K562 (cell line): ENCODE measurements around the gene MANBA. TPM values are rescaled to one million over a fixed set of nuclear protein-coding genes. Genes with fewer than 3 reads are reported as not detected.

ENCODE experiments used
- CTBP1 ChIP-seq: fragments of 450-650 bp; IDR thresholded peaks from 2 replicates; pipeline ENCODE4 v1.6.1; 2016; ENCODE audit warnings: borderline replicate concordance
- DPF2 ChIP-seq: fragments of 450-650 bp; IDR thresholded peaks from 2 replicates; pipeline ENCODE4 v1.6.1; 2016
- EP300 ChIP-seq: IDR thresholded peaks from 2 replicates; pipeline ENCODE4 v1.6.1; 2012; ENCODE audit warnings: low read length, improper control_type of control experiment
- FOSL1 ChIP-seq: fragments of 200-800 bp; sonication (Bioruptor generic); conservative IDR thresholded peaks from 2 replicates; pipeline ENCODE4 v1.6.1; 2016; ENCODE audit warnings: missing genetic modification characterization, missing compliant biosample characterization
- JUN ChIP-seq, 2 experiments: sonication (generic) in 1 of 2; formaldehyde crosslinking in 1 of 2; IDR thresholded peaks; 2 replicates each; pipeline versions ENCODE4 v1.6.1 to v1.8.0; 2012 to 2022; ENCODE audit warnings: borderline replicate concordance in 2 of 2, mild to moderate bottlenecking in 2 of 2, improper control_type of control experiment in 1 of 2, low read depth in 1 of 2, low read length in 1 of 2, missing genetic modification reagents in 1 of 2
- KDM1A ChIP-seq, 2 experiments: fragments of 450-650 bp; IDR thresholded peaks; 2 replicates each; pipeline ENCODE4 v1.6.1; 2016; ENCODE audit warnings: mild to moderate bottlenecking in 2 of 2
- KLF16 ChIP-seq: IDR thresholded peaks from 2 replicates; pipeline ENCODE4 v1.6.1; 2016; ENCODE audit warnings: antibody characterized with exemption
- MAX ChIP-seq: sonication (generic); formaldehyde crosslinking; IDR thresholded peaks from 2 replicates; pipeline ENCODE4 v1.9.0; 2022; ENCODE audit warnings: mild to moderate bottlenecking, missing genetic modification reagents
- NFIC ChIP-seq: fragments of 450-650 bp; IDR thresholded peaks from 2 replicates; pipeline ENCODE4 v1.6.1; 2017; ENCODE audit warnings: mild to moderate bottlenecking, inconsistent platforms
- POLR2AphosphoS5 ChIP-seq: IDR thresholded peaks from 2 replicates; pipeline ENCODE4 v1.6.1; 2011; ENCODE audit warnings: mild to moderate bottlenecking, low read depth, low read length, moderate library complexity; ENCODE audit not compliant: control insufficient read depth, insufficient read depth
- PRPF4 ChIP-seq: fragments of 200-400 bp; formaldehyde crosslinking; IDR thresholded peaks from one replicate; pipeline ENCODE4 v1.6.1; 2017; ENCODE audit warnings: low read length, low read depth, mild to moderate bottlenecking; ENCODE audit not compliant: insufficient read depth, poor library complexity, severe bottlenecking
- RBM22 ChIP-seq: fragments of 200-400 bp; formaldehyde crosslinking; IDR thresholded peaks from 2 replicates; pipeline ENCODE4 v1.6.1; 2018; ENCODE audit warnings: low read length, low read depth; ENCODE audit not compliant: poor library complexity, severe bottlenecking
- RHOXF2B ChIP-seq: fragments of 250-450 bp; sonication (Bioruptor Pico); conservative IDR thresholded peaks from 2 replicates; pipeline ENCODE4 v1.5.1; 2021
- SAFB ChIP-seq: fragments of 200-400 bp; formaldehyde crosslinking; IDR thresholded peaks from 2 replicates; pipeline ENCODE4 v1.6.1; 2017; ENCODE audit warnings: low read depth, low read length, borderline replicate concordance
- SMARCA4 ChIP-seq: fragments of 450-650 bp; IDR thresholded peaks from 2 replicates; pipeline ENCODE4 v1.6.1; 2016
- TEAD4 ChIP-seq, 2 experiments: sonication (generic) in 1 of 2; formaldehyde crosslinking in 1 of 2; IDR thresholded peaks; 2 replicates each; pipeline versions ENCODE4 v1.6.1 to v1.8.0; 2012 to 2022; ENCODE audit warnings: borderline replicate concordance in 1 of 2, inconsistent platforms in 1 of 2, low read length in 1 of 2, mild to moderate bottlenecking in 1 of 2, missing genetic modification reagents in 1 of 2
- TRIM28 ChIP-seq: fragments of 450-650 bp; IDR thresholded peaks from 2 replicates; pipeline ENCODE4 v1.6.1; 2017
- USF1 ChIP-seq: sonication (generic); formaldehyde crosslinking; IDR thresholded peaks from 2 replicates; pipeline ENCODE4 v1.9.0; 2022; ENCODE audit warnings: mild to moderate bottlenecking, missing genetic modification reagents
- ZNF134 ChIP-seq: fragments of 250-450 bp; sonication (Bioruptor Pico); conservative IDR thresholded peaks from 2 replicates; pipeline ENCODE4 v1.4.0; 2020
- ZNF316 ChIP-seq: fragments of 450-650 bp; IDR thresholded peaks from 2 replicates; pipeline ENCODE4 v1.6.1; 2016
- ZNF766 ChIP-seq: fragments of 200-800 bp; sonication (Bioruptor generic); conservative IDR thresholded peaks from 2 replicates; pipeline ENCODE4 v1.6.1; 2016; ENCODE audit warnings: missing genetic modification characterization, missing compliant biosample characterization
- polyA plus RNA-seq, 8 experiments: library from polyadenylated mRNA; depleted of rRNA in 4 of 8; stranded (reverse) in 5 of 8; unstranded in 3 of 8; fragments of >200 nt; fragmentation: Nextera tagmentation in 2 of 8; fragmentation: Illumina TruSeq in 1 of 8; extraction: Ambion mirVana in 2 of 8; extraction: Trizol in 1 of 8; gene quantifications; 2 replicates each; pipeline versions ENCODE4 v1.2.1 to v1.2.3, GENCODE V29; 2011 to 2014; ENCODE audit warnings: inconsistent platforms in 1 of 8, missing spikeins in 1 of 8
- total RNA-seq, 7 experiments: library from RNA; depleted of rRNA in 6 of 7; stranded (reverse); fragments of >200 nt in 6 of 7; fragmentation: Illumina TruSeq in 2 of 7; extraction: Trizol in 2 of 7; gene quantifications; 2 replicates each; pipeline versions ENCODE4 v1.2.1 to v1.2.3, GENCODE V29; 2011 to 2021; ENCODE audit warnings: low replicate concordance in 1 of 7
- TF ChIP-seq, protein P1 (sequence below): fragments of 250-450 bp; sonication (Bioruptor Pico); IDR thresholded peaks from 2 replicates; pipeline ENCODE4 v1.4.0; 2020

MANBA gene
- total and polyA plus RNA-seq, 9 of the 15 experiments (the other 6 are each of a cell fraction or from before 2014, with no cell fraction given): 1.8 to 12.9 (median 7.7) TPM

GRCh38 chr4:102684610-102685052, 76.1 kb downstream of the MANBA start (continued):
- TF ChIP-seq RBM22: no peak
- peak; percentile 52 for TF ChIP-seq NFIC
- no peak for TF ChIP-seq RHOXF2B (CRISPR knock-in tag)
- peak; percentile 49 to 77; a peak in 2 of 4 replicates for TF ChIP-seq KDM1A (IDR thresholded peaks at IDR 0.05)
- TF ChIP-seq TRIM28: no peak
- peak; percentile 64 for TF ChIP-seq TEAD4 (IDR thresholded peaks at IDR 0.05; ENCODE audit: low read length)
- TF ChIP-seq TEAD4 (CRISPR knock-in tag; IDR thresholded peaks at IDR 0.05; ENCODE audit: borderline replicate concordance): no peak
- TF ChIP-seq MAX: no peak; the same call in 1 of the 2 replicates
- TF ChIP-seq, protein P1, sequence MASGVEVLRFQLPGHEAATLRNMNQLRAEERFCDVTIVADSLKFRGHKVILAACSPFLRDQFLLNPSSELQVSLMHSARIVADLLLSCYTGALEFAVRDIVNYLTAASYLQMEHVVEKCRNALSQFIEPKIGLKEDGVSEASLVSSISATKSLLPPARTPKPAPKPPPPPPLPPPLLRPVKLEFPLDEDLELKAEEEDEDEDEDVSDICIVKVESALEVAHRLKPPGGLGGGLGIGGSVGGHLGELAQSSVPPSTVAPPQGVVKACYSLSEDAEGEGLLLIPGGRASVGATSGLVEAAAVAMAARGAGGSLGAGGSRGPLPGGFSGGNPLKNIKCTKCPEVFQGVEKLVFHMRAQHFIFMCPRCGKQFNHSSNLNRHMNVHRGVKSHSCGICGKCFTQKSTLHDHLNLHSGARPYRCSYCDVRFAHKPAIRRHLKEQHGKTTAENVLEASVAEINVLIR: no peak
- peak; percentile 52; the same call in 1 of the 2 replicates for TF ChIP-seq POLR2AphosphoS5
- TF ChIP-seq ZNF316: no peak
- TF ChIP-seq ZNF134 (CRISPR knock-in tag): no peak
- TF ChIP-seq FOSL1 (tag): peak; percentile 87
- TF ChIP-seq ZNF766 (CRISPR knock-in tag): no peak
- no peak for TF ChIP-seq SAFB
- peak; percentile 65 for TF ChIP-seq JUN (IDR thresholded peaks at IDR 0.05; ENCODE audit: borderline replicate concordance, low read depth, low read length)
- no peak for TF ChIP-seq JUN (CRISPR knock-in tag; IDR thresholded peaks at IDR 0.05; ENCODE audit: borderline replicate concordance)
- TF ChIP-seq USF1 (CRISPR knock-in tag): no peak
- peak; percentile 67 for TF ChIP-seq DPF2
- TF ChIP-seq CTBP1: 0 out of 2 replicates have a peak, but pooled peaks have one; percentile 39
- TF ChIP-seq SMARCA4: peak; percentile 60
- no peak for TF ChIP-seq KLF16
- TF ChIP-seq EP300: peak; percentile 58; the same call in 1 of the 2 replicates
- TF ChIP-seq PRPF4: no peak
